Activated naive CD8-positive, alpha-beta T cell treated with anti-CD3 and anti-CD28 coated beads, Interleukin-2, amount 50 U/mL, for 16 hours (primary cell): ENCODE data around the gene CTNNA1.
"Not testable (repeated sequence)": the region's sequence is repeated elsewhere in the genome, so short reads cannot be mapped to it uniquely, and the experiment has no call there.

ENCODE experiments used
- DNase-seq: peaks from one replicate; pipeline ENCODE4 v3.0.0-alpha.2; 2020; ENCODE audit warnings: low read depth, low spot score

The CTNNA1 gene

GRCh38 chr5:138725153-138725817, 27.9 kb upstream of the CTNNA1 start:
- DNase-seq = no peak

- no peak for DNase-seq
Observed at GRCh38 chr5:138725818-138726416, 27.3 kb upstream of the CTNNA1 start.

GRCh38 chr5:138726848-138727247, 26.4 kb upstream of the CTNNA1 start:
- no peak for DNase-seq

- not testable (repeated sequence) for DNase-seq
Observed at GRCh38 chr5:138730496-138730895, 22.7 kb upstream of the CTNNA1 start.

GRCh38 chr5:138732466-138732865, 20.8 kb upstream of the CTNNA1 start:
- DNase-seq = no peak

- no peak for DNase-seq
Observed at GRCh38 chr5:138732933-138733332, 20.3 kb upstream of the CTNNA1 start.

- no peak for DNase-seq
Observed at GRCh38 chr5:138733509-138733908, 19.7 kb upstream of the CTNNA1 start.

GRCh38 chr5:138736293-138736692, 16.9 kb upstream of the CTNNA1 start:
- DNase-seq = no peak

- no peak for DNase-seq
Observed at GRCh38 chr5:138737494-138738265, 15.5 kb upstream of the CTNNA1 start.

GRCh38 chr5:138738399-138738798, 14.8 kb upstream of the CTNNA1 start:
- no peak for DNase-seq

- DNase-seq = no peak
Observed at GRCh38 chr5:138739938-138740337, 13.3 kb upstream of the CTNNA1 start.

GRCh38 chr5:138743484-138743883, 9.7 kb upstream of the CTNNA1 start:
- DNase-seq = no peak

- no peak for DNase-seq
Observed at GRCh38 chr5:138745268-138745667, 8.0 kb upstream of the CTNNA1 start.

- DNase-seq = no peak
Observed at GRCh38 chr5:138748630-138749081, 4.6 kb upstream of the CTNNA1 start.

GRCh38 chr5:138751344-138751743, 1.9 kb upstream of the CTNNA1 start:
- not testable (repeated sequence) for DNase-seq

GRCh38 chr5:138752341-138752950, 779 bp upstream of the CTNNA1 start:
- no peak for DNase-seq

- DNase-seq = peak; percentile 14
Observed at GRCh38 chr5:138753794-138754698, 821 bp downstream of the CTNNA1 start.

- no peak for DNase-seq
Observed at GRCh38 chr5:138754699-138755057, 1.5 kb downstream of the CTNNA1 start.

- no peak for DNase-seq
Observed at GRCh38 chr5:138755084-138755748, 2.0 kb downstream of the CTNNA1 start.

GRCh38 chr5:138757061-138757776, 4.0 kb downstream of the CTNNA1 start:
- DNase-seq = no peak
